ENCODE data around the gene TTC34. TPM values are rescaled to one million over a fixed set of nuclear protein-coding genes. Genes with fewer than 3 reads are reported as not detected.

Gene TTC34
- polyA plus RNA-seq, 1 donor (not counting 4 experiments of a cell fraction or from before 2014, with no cell fraction given) = 0.04 TPM

- no peaks in the 10 kb centered on the region for H4K20me1 ChIP-seq (ENCODE audit: control insufficient read depth, extremely low read depth, insufficient read depth, low read length)
- H3K36me3 ChIP-seq (ENCODE audit: control insufficient read depth in 2 of 2, extremely low read depth in 1 of 2, insufficient read depth in 2 of 2, low read length in 2 of 2) = no peaks in the 10 kb centered on the region
- H3K4me2 ChIP-seq (ENCODE audit: control insufficient read depth, extremely low read depth, insufficient read depth, low read depth, low read length) = no peak overlapping the region
- DNase-seq (ENCODE audit: low read depth, low spot score) (no peak), FAIRE-seq (no peak)
- TF ChIP-seq EZH2 (IDR thresholded peaks at IDR 0.05; ENCODE audit: low read length) (no peak), CTCF (optimal IDR thresholded peaks at IDR 0.05 in 1 of 3, IDR thresholded peaks at IDR 0.05 in 1 of 3, conservative IDR thresholded peaks at IDR 0.05 in 1 of 3; ENCODE audit: extremely low read depth in 1 of 3, insufficient read depth in 2 of 3, low read length in 3 of 3) (no peak)
- peaks cover 14% of the 10 kb centered on the region for H3K9me3 ChIP-seq (ENCODE audit: control insufficient read depth, low read depth, low read length)
- no peaks in the 10 kb centered on the region for H3K27me3 ChIP-seq (ENCODE audit: control insufficient read depth, extremely low read depth, insufficient read depth, low read length)
- no peaks in the 10 kb centered on the region for H3K9me1 ChIP-seq (ENCODE audit: control insufficient read depth, extremely low read depth, insufficient read depth, low read length)
- no peak overlapping the region for H3K27ac ChIP-seq (ENCODE audit: control insufficient read depth, insufficient read depth, low read length)
- no peaks in the 10 kb centered on the region for H3K4me1 ChIP-seq (ENCODE audit: control insufficient read depth, extremely low read depth, insufficient read depth, low read length)
- no peak overlapping the region for H3K4me3 ChIP-seq (ENCODE audit: control insufficient read depth in 2 of 3, extremely low read depth in 1 of 3, insufficient read depth in 2 of 3, low read depth in 1 of 3, low read length in 3 of 3)
- no peaks in the 10 kb centered on the region for H3K79me2 ChIP-seq (ENCODE audit: control insufficient read depth, insufficient read depth, low read length)
- H2AFZ ChIP-seq (ENCODE audit: control insufficient read depth, low read length) = no peak overlapping the region
- dilution Hi-C loops (cut with MboI; ENCODE audit: extremely low pct_ligation_motif_present, low sequenced_read_pairs) = no loop called here
- no peak overlapping the region for H3K9ac ChIP-seq (ENCODE audit: control insufficient read depth, extremely low read depth, insufficient read depth, low read length)
Measured at GRCh38 chr1:2823921-2824610, 22.6 kb upstream of the TTC34 start.

GRCh38 chr1:2822621-2823145 lies 21.2 kb upstream of the TTC34 start:
- DNase-seq (ENCODE audit: low read depth, low spot score) (no peak), FAIRE-seq (no peak)
- Histone ChIP-seq H3K27me3 (ENCODE audit: control insufficient read depth, extremely low read depth, insufficient read depth, low read length) (no peaks in the 10 kb centered on the region), H3K9me1 (ENCODE audit: control insufficient read depth, extremely low read depth, insufficient read depth, low read length) (no peaks in the 10 kb centered on the region), H3K9ac (ENCODE audit: control insufficient read depth, extremely low read depth, insufficient read depth, low read length) (no peak overlapping the region), H3K4me2 (ENCODE audit: control insufficient read depth, extremely low read depth, insufficient read depth, low read depth, low read length) (no peak overlapping the region), H3K79me2 (ENCODE audit: control insufficient read depth, insufficient read depth, low read length) (no peaks in the 10 kb centered on the region), H3K4me1 (ENCODE audit: control insufficient read depth, extremely low read depth, insufficient read depth, low read length) (no peaks in the 10 kb centered on the region), H3K27ac (ENCODE audit: control insufficient read depth, insufficient read depth, low read length) (no peak overlapping the region), H4K20me1 (ENCODE audit: control insufficient read depth, extremely low read depth, insufficient read depth, low read length) (no peaks in the 10 kb centered on the region), H3K36me3 (ENCODE audit: control insufficient read depth in 2 of 2, extremely low read depth in 1 of 2, insufficient read depth in 2 of 2, low read length in 2 of 2) (no peaks in the 10 kb centered on the region), H2AFZ (ENCODE audit: control insufficient read depth, low read length) (no peak overlapping the region), H3K9me3 (ENCODE audit: control insufficient read depth, low read depth, low read length) (peaks cover 15% of the 10 kb centered on the region), H3K4me3 (ENCODE audit: control insufficient read depth in 2 of 3, extremely low read depth in 1 of 3, insufficient read depth in 2 of 3, low read depth in 1 of 3, low read length in 3 of 3) (no peak overlapping the region)
- TF ChIP-seq EZH2 (IDR thresholded peaks at IDR 0.05; ENCODE audit: low read length) = no peak
- dilution Hi-C loops (cut with MboI; ENCODE audit: extremely low pct_ligation_motif_present, low sequenced_read_pairs) = no loop called here
